NCI-H748 (cell line): ENCODE data around the gene SPRY4.
"Not testable (repeated sequence)": the region's sequence is repeated elsewhere in the genome, so short reads cannot be mapped to it uniquely, and the experiment has no call there.

Experiments
- DNase-seq: peaks from one replicate; lab custom pipeline; 2025; ENCODE audit not compliant: unreplicated experiment; lab: John Stamatoyannopoulos, UW

Gene SPRY4

GRCh38 chr5:142264084-142264483 lies 60.7 kb downstream of the SPRY4 start:
- not testable (repeated sequence) for DNase-seq

GRCh38 chr5:142263346-142263745 lies 61.5 kb downstream of the SPRY4 start:
- no peak for DNase-seq

- DNase-seq: no peak
These were observed 62.1 kb downstream of the SPRY4 start for GRCh38 chr5:142262683-142263082.
